Skeletal muscle satellite cell (primary cell): ENCODE results near the gene IL37.
"Not testable (repeated sequence)": the region's sequence is repeated elsewhere in the genome, so short reads cannot be mapped to it uniquely, and the experiment has no call there.

ENCODE experiments used
- H3K27me3 ChIP-seq: 2 replicates; pipeline ENCODE4 v1.7.0; 2013; ENCODE audit warnings: low read length; ENCODE audit not compliant: control insufficient read depth, insufficient read depth
- H3K36me3 ChIP-seq: 2 replicates; pipeline ENCODE4 v1.7.0; 2013; ENCODE audit warnings: mild to moderate bottlenecking, control low read depth, low read length; ENCODE audit not compliant: insufficient read depth
- H3K4me1 ChIP-seq: 2 replicates; pipeline ENCODE4 v1.7.0; 2013; ENCODE audit warnings: low read length; ENCODE audit not compliant: control insufficient read depth, insufficient read depth
- H3K4me2 ChIP-seq: 2 replicates; pipeline ENCODE4 v1.7.0; 2013; ENCODE audit warnings: mild to moderate bottlenecking, low read length
- H3K4me3 ChIP-seq: 2 replicates; pipeline ENCODE4 v1.7.0; 2013; ENCODE audit warnings: low read length
- H3K9ac ChIP-seq: 2 replicates; pipeline ENCODE4 v1.7.0; 2013; ENCODE audit warnings: mild to moderate bottlenecking, low read depth, low read length, moderate library complexity
- H3K9me3 ChIP-seq: replicated peaks from 2 replicates; pipeline ENCODE4 v1.7.0; 2013; ENCODE audit warnings: mild to moderate bottlenecking, control low read depth, low read length

The IL37 gene

DNA sequence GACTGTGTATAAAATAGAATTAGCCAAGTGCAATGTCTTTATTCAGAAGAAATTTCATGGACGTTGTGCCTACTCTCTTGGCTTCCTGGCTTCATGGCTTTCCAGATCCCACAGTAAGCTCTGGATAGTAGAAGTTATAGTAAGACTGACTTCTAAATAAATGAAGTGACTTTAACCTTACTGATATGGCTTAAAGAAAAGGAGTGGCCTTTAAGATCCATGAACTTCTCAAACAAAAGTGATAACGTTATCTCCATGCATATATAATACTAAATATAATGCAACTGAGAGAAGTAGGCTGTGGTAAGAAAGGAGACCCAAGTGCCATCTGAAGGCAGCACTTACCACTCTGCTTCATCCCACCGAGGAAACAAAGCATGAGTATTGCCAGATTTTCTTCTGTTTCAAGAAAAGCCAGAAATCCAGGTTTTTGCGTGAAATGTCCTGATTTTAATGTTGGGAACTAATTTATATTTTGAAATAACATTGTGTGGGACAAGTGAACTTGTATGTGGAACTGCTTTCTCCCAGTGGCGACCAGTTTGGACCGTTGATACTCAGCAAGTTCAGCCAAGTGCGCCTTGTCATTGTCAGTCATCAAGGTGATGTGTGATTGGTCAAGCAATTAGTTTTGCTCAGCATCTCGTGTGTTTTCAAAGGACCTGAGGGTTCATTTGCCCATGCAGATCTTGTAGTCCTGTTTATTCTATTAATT, 13.9 kb upstream of the IL37 start:
- Histone ChIP-seq H3K9ac (no peak overlapping the region), H3K9me3 (no peaks in the 10 kb centered on the region), H3K27me3 (peaks cover 16% of the 10 kb centered on the region), H3K4me3 (no peak overlapping the region), H3K36me3 (no peaks in the 10 kb centered on the region), H3K4me1 (no peaks in the 10 kb centered on the region), H3K4me2 (no peak overlapping the region)

DNA sequence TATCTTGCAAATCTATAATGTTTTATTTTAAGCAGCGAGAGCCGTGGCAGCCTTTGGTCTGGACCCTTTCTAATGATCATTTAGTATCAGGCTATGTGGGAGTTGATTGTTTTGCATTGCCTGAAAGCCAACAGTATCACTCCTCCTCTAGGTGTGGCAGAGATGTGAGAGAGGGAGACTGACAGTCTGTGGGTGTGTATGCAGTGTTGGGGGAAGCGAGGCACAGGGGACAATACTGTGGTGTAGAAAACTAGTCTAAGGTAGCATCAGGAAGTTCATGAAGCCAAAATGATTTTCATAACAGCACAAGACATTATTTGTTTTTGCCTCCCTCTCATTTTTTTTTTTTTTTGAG, 13.4 kb upstream of the IL37 start:
- Histone ChIP-seq H3K27me3 (peaks cover 16% of the 10 kb centered on the region), H3K4me1 (no peaks in the 10 kb centered on the region), H3K4me2 (no peak overlapping the region), H3K9me3 (no peaks in the 10 kb centered on the region), H3K4me3 (no peak overlapping the region), H3K36me3 (no peaks in the 10 kb centered on the region), H3K9ac (no peak overlapping the region)

GRCh38 chr2:112901431-112902065, 9.4 kb upstream of the IL37 start:
- H3K9me3 ChIP-seq: not testable (repeated sequence)

GRCh38 chr2:112902816-112903215, 8.1 kb upstream of the IL37 start:
- H3K4me2 ChIP-seq: no peak overlapping the region
- H3K9ac ChIP-seq: no peak overlapping the region
- H3K36me3 ChIP-seq: no peaks in the 10 kb centered on the region
- H3K9me3 ChIP-seq: no peaks in the 10 kb centered on the region
- peaks cover 15% of the 10 kb centered on the region for H3K27me3 ChIP-seq
- H3K4me3 ChIP-seq: no peak overlapping the region
- no peaks in the 10 kb centered on the region for H3K4me1 ChIP-seq

More at GRCh38 chr2:112901431-112902065, 9.4 kb upstream of the IL37 start:
- H3K36me3 ChIP-seq, H3K4me3 ChIP-seq, H3K9ac ChIP-seq, H3K4me2 ChIP-seq, H3K4me1 ChIP-seq: not testable (repeated sequence)
- H3K27me3 ChIP-seq: peaks cover 26% of the 10 kb centered on the region

- Histone ChIP-seq H3K9ac (no peak overlapping the region), H3K4me1 (no peaks in the 10 kb centered on the region), H3K36me3 (no peaks in the 10 kb centered on the region), H3K4me2 (no peak overlapping the region), H3K27me3 (peaks cover 14% of the 10 kb centered on the region), H3K4me3 (no peak overlapping the region), H3K9me3 (no peaks in the 10 kb centered on the region)
These were observed 6.1 kb upstream of the IL37 start for GRCh38 chr2:112904883-112905282.

DNA sequence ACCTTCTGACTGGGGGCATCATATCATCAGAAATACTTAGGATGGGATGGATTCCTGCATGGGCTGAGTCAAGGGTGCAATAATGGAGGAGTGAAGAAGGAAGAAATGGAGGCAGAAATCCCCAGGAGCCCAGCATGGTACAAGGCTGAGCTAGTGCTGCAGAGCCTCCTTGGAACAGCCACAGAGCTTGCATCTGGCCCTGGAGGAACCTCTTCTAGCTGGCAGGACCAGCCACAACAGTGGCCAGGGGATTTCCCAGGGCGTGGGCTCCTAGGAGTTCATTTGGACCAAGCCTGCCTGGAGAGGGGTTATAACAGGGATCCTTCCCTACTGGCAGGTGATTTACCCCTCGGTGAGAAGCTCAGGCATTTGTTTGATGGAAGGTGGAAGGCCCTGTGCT, 4.7 kb upstream of the IL37 start:
- H3K4me2 ChIP-seq: no peak overlapping the region
- peaks cover 25% of the 10 kb centered on the region for H3K27me3 ChIP-seq
- no peaks in the 10 kb centered on the region for H3K36me3 ChIP-seq
- no peaks in the 10 kb centered on the region for H3K4me1 ChIP-seq
- H3K4me3 ChIP-seq: no peak overlapping the region
- no peaks in the 10 kb centered on the region for H3K9me3 ChIP-seq
- H3K9ac ChIP-seq: no peak overlapping the region

DNA sequence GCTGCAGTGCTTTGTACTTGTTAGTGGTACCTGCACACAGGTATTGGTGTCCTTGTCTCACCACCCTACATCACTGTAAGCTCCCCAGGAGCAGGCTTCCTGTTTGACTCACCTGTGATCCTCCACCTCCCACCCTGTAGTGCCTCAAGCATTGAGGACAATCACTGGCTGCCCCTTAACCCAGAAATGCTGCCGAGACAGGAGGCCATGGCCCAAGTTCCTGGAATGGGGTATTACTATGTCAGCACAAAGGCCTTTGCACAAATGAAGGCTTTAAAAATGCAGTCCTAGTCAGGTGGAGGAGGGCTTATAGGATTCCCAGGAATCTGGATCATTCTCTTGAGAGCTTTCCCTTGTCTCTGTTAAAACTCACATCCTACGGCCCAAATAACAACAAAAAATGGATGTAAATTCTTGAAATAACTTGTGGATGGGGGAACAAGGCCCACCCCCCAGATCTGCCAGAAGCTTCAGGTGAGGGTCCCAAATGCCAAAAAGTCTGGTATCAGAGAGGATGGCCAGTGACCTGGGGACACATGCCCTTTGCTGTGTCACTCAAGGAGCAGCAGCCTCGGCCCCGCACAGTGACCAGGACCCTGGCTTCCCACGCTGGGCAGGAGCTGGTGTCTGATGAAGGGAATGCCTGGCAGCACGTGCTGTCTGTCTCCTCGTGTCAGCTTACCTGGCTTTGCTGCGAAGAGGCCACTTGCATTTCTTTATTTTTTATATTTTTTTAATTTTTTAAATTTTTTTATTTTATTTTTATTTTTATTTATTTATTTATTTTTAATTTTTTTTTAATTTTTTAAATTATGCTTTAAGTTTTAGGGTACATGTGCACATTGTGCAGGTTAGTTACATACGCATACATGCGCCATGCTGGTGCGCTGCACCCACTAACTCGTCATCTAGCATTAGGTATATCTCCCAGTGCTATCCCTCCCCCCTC, 3.7 kb upstream of the IL37 start:
- H3K9me3 ChIP-seq: no peaks in the 10 kb centered on the region
- H3K4me2 ChIP-seq: no peak overlapping the region
- no peaks in the 10 kb centered on the region for H3K36me3 ChIP-seq
- no peaks in the 10 kb centered on the region for H3K4me1 ChIP-seq
- H3K4me3 ChIP-seq: no peak overlapping the region
- no peak overlapping the region for H3K9ac ChIP-seq
- peaks cover 26% of the 10 kb centered on the region for H3K27me3 ChIP-seq

DNA sequence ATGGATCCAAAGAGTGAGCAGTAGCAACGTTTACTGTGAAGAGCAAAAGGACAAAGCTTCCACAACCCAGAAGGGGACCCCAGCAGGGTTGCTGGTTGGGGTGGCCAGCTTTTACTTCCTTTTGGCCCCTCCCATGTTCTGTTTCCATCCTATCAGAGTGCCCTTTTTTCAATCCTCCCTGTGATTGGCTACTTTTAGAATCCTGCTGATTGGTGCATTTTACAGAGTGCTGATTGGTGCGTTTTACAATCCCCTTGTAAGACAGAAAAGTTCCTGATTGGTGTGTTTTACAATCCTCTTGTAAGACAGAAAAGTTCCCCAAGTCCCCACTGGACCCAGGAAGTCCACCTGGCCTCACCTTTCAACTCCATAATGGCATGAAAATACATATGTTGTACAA, 2.4 kb upstream of the IL37 start:
- H3K9me3 ChIP-seq, H3K36me3 ChIP-seq, H3K9ac ChIP-seq, H3K4me3 ChIP-seq, H3K4me1 ChIP-seq, H3K4me2 ChIP-seq: not testable (repeated sequence)
- peaks cover 29% of the 10 kb centered on the region for H3K27me3 ChIP-seq

- Histone ChIP-seq H3K4me1 (no peaks in the 10 kb centered on the region), H3K4me3 (no peak overlapping the region), H3K36me3 (no peaks in the 10 kb centered on the region), H3K9ac (no peak overlapping the region), H3K9me3 (no peaks in the 10 kb centered on the region), H3K27me3 (peaks cover 27% of the 10 kb centered on the region), H3K4me2 (no peak overlapping the region)
These were observed 746 bp upstream of the IL37 start for GRCh38 chr2:112910219-112910618.

DNA sequence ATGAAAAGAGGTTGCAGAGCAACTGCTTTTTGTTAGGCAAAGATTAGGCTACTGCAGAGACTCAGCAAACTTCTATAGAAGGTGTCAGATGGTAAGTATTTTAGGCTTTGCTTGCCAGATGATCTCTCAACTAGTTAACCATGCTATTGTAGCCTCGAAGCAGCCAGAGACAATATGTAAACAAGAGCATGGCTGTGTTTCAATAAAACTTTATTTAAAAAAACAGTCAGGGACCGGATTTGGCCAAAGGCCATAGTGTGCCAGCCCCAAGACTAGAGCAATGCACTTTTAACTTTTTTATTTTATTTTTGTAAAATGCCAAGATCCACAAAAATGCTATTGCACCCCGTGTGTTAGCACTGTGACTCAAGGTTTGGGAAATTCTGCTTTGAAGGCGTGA, 1.4 kb downstream of the IL37 start:
- no peak overlapping the region for H3K9ac ChIP-seq
- H3K27me3 ChIP-seq: peaks cover 38% of the 10 kb centered on the region
- no peaks in the 10 kb centered on the region for H3K4me1 ChIP-seq
- H3K4me3 ChIP-seq: no peak overlapping the region
- H3K4me2 ChIP-seq: no peak overlapping the region
- H3K36me3 ChIP-seq: no peaks in the 10 kb centered on the region
- no peaks in the 10 kb centered on the region for H3K9me3 ChIP-seq

GRCh38 chr2:112915300-112916144, 4.6 kb downstream of the IL37 start:
- H3K4me3 ChIP-seq: no peak overlapping the region
- no peak overlapping the region for H3K4me2 ChIP-seq
- H3K9ac ChIP-seq: no peak overlapping the region
- H3K27me3 ChIP-seq: peaks cover 47% of the 10 kb centered on the region
- H3K9me3 ChIP-seq: no peaks in the 10 kb centered on the region
- H3K36me3 ChIP-seq: no peaks in the 10 kb centered on the region
- H3K4me1 ChIP-seq: no peaks in the 10 kb centered on the region
